SU-DHL-6 (cell line): ENCODE results near the gene NUDT13.

Experiments used
- H2AFZ ChIP-seq: fragments of 200-600 bp; sonication (generic); 2 replicates; pipeline ENCODE4 v1.6.1; 2014; ENCODE audit warnings: low read depth, mild to moderate bottlenecking, moderate library complexity, mixed read lengths, antibody characterized with exemption, low read length; ENCODE audit not compliant: severe bottlenecking
- H3F3A ChIP-seq: fragments of 200-600 bp; shearing (Covaris generic); 2 replicates; pipeline ENCODE4 v1.6.0; 2016; ENCODE audit warnings: antibody characterized with exemption, mild to moderate bottlenecking; ENCODE audit not compliant: insufficient read depth
- H3K27ac ChIP-seq: fragments of 200-600 bp; sonication (generic); 2 replicates; pipeline ENCODE4 v1.5.1; 2016; ENCODE audit warnings: low read depth, mild to moderate bottlenecking, low read length, moderate library complexity, mixed read lengths
- H3K27me3 ChIP-seq: fragments of 200-600 bp; sonication (generic), shearing (Covaris generic); 2 replicates; pipeline ENCODE4 v1.6.0; 2014; ENCODE audit warnings: mild to moderate bottlenecking, low read length
- H3K36me3 ChIP-seq: fragments of 200-600 bp; sonication (generic); 2 replicates; pipeline ENCODE4 v1.6.1; 2014; ENCODE audit warnings: mild to moderate bottlenecking, low read length, mixed read lengths
- H3K4me2 ChIP-seq: fragments of 300-600, 200-600 bp; shearing (Covaris generic), sonication (generic); 2 replicates; pipeline ENCODE4 v1.6.0; 2014; ENCODE audit warnings: low read length, low read depth, mild to moderate bottlenecking; ENCODE audit not compliant: poor library complexity, severe bottlenecking
- H3K4me3 ChIP-seq: fragments of 200-600 bp; sonication (generic); 2 replicates; pipeline ENCODE4 v1.5.1; 2014; ENCODE audit warnings: antibody characterized with exemption, low read length, mild to moderate bottlenecking, mixed read lengths; ENCODE audit not compliant: insufficient read depth, poor library complexity, severe bottlenecking
- H3K79me2 ChIP-seq: fragments of 200-600 bp; sonication (generic); 2 replicates; pipeline ENCODE4 v1.6.1; 2014; ENCODE audit warnings: mild to moderate bottlenecking, low read length, moderate library complexity; ENCODE audit not compliant: insufficient read depth
- H3K9ac ChIP-seq: fragments of 200-600 bp; sonication (generic); 2 replicates; pipeline ENCODE4 v1.7.0; 2014; ENCODE audit warnings: mild to moderate bottlenecking, low read length
- H3K9me2 ChIP-seq: fragments of 200-600 bp; sonication (generic); replicated peaks from 2 replicates; pipeline ENCODE4 v1.6.1; 2014; ENCODE audit warnings: low read length; ENCODE audit not compliant: insufficient read depth
- H3K9me3 ChIP-seq: fragments of 200-600 bp; sonication (generic); 2 replicates; pipeline ENCODE4 v1.6.1; 2014; ENCODE audit warnings: low read length, mixed read lengths; ENCODE audit not compliant: insufficient read depth
- H4K20me1 ChIP-seq: fragments of 200-600 bp; sonication (generic); 2 replicates; pipeline ENCODE4 v1.6.1; 2014; ENCODE audit warnings: low read depth, mild to moderate bottlenecking, antibody characterized with exemption, low read length, moderate library complexity, mixed read lengths
- CTCF ChIP-seq: fragments of 200-600 bp; sonication (generic); IDR thresholded peaks from one replicate; pipeline ENCODE4 v1.5.1; 2017; ENCODE audit warnings: antibody characterized with exemption, mild to moderate bottlenecking, low read length, moderate library complexity; ENCODE audit not compliant: insufficient read depth, poor library complexity, severe bottlenecking
- EZH2phosphoT487 ChIP-seq: fragments of 200-600 bp; sonication (generic), shearing (Covaris generic); conservative IDR thresholded peaks from 2 replicates; pipeline ENCODE4 v1.6.1; 2018; ENCODE audit warnings: mild to moderate bottlenecking, antibody characterized with exemption, low read length, moderate library complexity, mixed read lengths

NUDT13 gene

GRCh38 chr10:73084209-73084608 is 26.0 kb upstream of the NUDT13 start:
- Histone ChIP-seq H4K20me1 (peaks cover 7% of the 10 kb centered on the region; the same call in 1 of the 2 replicates), H3K4me3 (no peak overlapping the region), H3F3A (peaks cover 7% of the 10 kb centered on the region; the same call in 1 of the 2 replicates), H3K9me3 (no peaks in the 10 kb centered on the region), H3K4me2 (no peak overlapping the region), H2AFZ (no peak overlapping the region), H3K79me2 (peaks cover 84% of the 10 kb centered on the region), H3K27ac (no peak overlapping the region), H3K9me2 (no peaks in the 10 kb centered on the region), H3K36me3 (no peaks in the 10 kb centered on the region), H3K9ac (no peak overlapping the region), H3K27me3 (no peaks in the 10 kb centered on the region)
- TF ChIP-seq CTCF (no peak), EZH2phosphoT487 (no peak)

- H2AFZ ChIP-seq: no peak overlapping the region
- H3K4me2 ChIP-seq: no peak overlapping the region
- H3K36me3 ChIP-seq: no peaks in the 10 kb centered on the region
- H3K79me2 ChIP-seq: peaks cover 86% of the 10 kb centered on the region
- H3K9ac ChIP-seq: no peak overlapping the region
- H3K27ac ChIP-seq: no peak overlapping the region
- H4K20me1 ChIP-seq: peaks cover 11% of the 10 kb centered on the region; the same call in 1 of the 2 replicates
- H3K9me3 ChIP-seq: no peaks in the 10 kb centered on the region
- no peak for TF ChIP-seq CTCF
- no peak for TF ChIP-seq EZH2phosphoT487
- peaks cover 12% of the 10 kb centered on the region; the same call in 1 of the 2 replicates for H3F3A ChIP-seq
- no peaks in the 10 kb centered on the region for H3K27me3 ChIP-seq
- H3K9me2 ChIP-seq: no peaks in the 10 kb centered on the region
- no peak overlapping the region for H3K4me3 ChIP-seq
Observed at GRCh38 chr10:73086816-73087215, 23.4 kb upstream of the NUDT13 start.

GRCh38 chr10:73088304-73088703 is 22.0 kb upstream of the NUDT13 start:
- Histone ChIP-seq H3K4me2 (no peak overlapping the region), H3K9me2 (no peaks in the 10 kb centered on the region), H2AFZ (no peak overlapping the region), H3K36me3 (no peaks in the 10 kb centered on the region), H4K20me1 (peaks cover 11% of the 10 kb centered on the region; the same call in 1 of the 2 replicates), H3K4me3 (no peak overlapping the region), H3K79me2 (peaks cover 90% of the 10 kb centered on the region), H3K9ac (no peak overlapping the region), H3K9me3 (no peaks in the 10 kb centered on the region), H3K27me3 (no peaks in the 10 kb centered on the region), H3F3A (peaks cover 13% of the 10 kb centered on the region; the same call in 1 of the 2 replicates), H3K27ac (no peak overlapping the region)
- no peak for TF ChIP-seq EZH2phosphoT487
- no peak for TF ChIP-seq CTCF
